Endothelial cell of coronary artery (primary cell): ENCODE measurements around the gene CLMP. TPM values are rescaled to one million over a fixed set of nuclear protein-coding genes. Genes with fewer than 3 reads are reported as not detected.

Experiments used
- total RNA-seq: library from RNA; depleted of rRNA; stranded (reverse); fragments of >200 nt; gene quantifications from 2 replicates; pipeline ENCODE4 v1.2.3, GENCODE V29; 2014

Gene CLMP, protein sequence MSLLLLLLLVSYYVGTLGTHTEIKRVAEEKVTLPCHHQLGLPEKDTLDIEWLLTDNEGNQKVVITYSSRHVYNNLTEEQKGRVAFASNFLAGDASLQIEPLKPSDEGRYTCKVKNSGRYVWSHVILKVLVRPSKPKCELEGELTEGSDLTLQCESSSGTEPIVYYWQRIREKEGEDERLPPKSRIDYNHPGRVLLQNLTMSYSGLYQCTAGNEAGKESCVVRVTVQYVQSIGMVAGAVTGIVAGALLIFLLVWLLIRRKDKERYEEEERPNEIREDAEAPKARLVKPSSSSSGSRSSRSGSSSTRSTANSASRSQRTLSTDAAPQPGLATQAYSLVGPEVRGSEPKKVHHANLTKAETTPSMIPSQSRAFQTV
- 4.1 and 11.6 TPM in 2 replicates for total RNA-seq

DNA sequence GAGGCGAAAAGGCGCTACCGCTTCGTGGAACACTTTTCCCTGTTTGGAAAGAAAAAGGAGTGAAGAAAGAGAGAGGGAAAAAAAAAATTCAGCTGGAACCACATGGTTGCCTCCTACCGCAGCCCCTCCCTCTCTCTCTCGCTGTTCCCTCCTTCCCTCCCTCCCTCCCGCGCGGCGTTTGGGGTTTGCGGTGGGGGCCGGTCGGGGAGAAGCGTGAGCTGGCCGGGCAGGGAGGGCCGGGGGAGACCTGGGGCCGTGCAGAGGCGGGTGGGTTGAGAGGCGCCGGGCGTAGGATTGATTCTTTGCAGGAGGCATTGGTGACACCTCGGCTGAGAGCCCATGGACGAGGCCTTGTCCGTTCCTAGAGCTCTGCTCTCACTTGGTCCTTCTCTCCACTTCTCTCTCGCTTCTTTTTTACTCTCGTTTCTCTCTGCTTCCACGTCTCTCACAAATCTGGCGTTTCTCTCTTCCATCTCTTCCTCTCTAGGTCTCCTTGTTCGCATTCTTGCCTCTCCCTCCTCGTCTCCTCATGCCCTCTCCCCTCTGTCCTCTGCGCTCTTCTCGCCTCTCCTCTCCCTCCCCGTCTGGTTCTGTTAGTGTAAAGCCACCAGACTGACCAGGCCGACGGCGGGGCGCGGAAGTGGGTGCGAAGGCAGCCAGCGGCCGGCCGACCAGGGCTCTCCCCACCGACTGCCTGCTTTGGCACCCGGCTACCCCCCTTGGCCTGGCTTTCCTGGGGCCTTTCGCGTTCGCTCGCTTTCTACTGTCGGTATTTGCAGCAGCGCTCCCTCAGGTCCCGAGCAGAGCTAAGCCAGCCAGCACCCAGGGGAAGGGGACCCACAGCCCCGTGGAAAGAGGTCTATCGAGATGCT, at the start of gene CLMP:
TSS of gene CLMP (minus strand) at position 61 of the 872 bp plus-strand sequence. CDS start 308 bp downstream, outside the sequence.

DNA sequence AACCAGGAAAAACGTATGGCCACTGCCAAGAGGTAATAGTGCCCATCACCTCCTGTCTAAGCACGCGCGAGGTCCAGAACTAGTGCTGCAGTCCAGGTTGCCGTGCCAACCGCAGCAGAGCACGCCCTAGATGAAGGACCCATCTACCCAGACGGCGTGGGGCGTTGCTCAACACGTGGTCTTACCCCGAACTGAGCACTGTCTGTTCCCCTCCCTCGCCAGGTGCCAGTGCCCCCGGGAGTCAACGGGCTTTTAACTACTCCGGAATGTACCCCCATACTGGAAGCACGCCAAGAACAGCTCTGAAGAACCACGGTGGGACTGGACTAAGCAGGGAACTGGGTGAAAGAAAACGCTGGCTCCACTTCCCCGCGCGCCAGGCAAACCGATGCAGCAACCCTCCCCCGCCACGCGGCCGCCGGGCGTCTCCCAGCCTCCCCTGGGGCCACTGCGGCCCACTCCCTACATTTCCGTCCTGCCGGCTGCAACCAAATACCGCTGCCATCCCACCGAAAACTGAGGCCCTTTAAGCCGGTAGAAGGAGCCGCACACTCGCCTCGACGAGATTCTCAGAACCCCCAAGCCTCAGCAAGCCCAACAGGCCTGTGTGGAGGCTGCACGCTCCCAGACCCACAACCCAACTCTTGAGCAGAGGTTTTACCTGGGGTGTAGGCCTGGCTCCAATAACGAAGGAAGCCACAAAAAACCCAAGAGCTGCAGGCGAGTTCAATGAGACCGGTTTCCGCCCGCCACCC, 133.5 kb downstream of the CLMP start, which contains the start of gene HSPA8:
TSS of gene HSPA8 (minus strand) at position 734 of the 755 bp plus-strand sequence. CDS start 812 bp downstream, outside the sequence.

Other genes starting within 250 kb of the CLMP start
- gene BSX, start 213.4 kb downstream of the CLMP start, total RNA-seq, result not detected in 2 replicates
- 3,022 and 3,088 TPM in 2 replicates for gene HSPA8, start 133.1 kb downstream of the CLMP start, total RNA-seq
- gene GRAMD1B, start 235.0 kb upstream of the CLMP start, total RNA-seq, result 2.4 and 15.2 TPM in 2 replicates